GM23248 (cell line): ENCODE results near the gene ABCC1. TPM values are rescaled to one million over a fixed set of nuclear protein-coding genes. Genes with fewer than 3 reads are reported as not detected.

ENCODE experiments used
- DNase-seq: peaks from one replicate; pipeline ENCODE4 v3.0.0-alpha.2; 2015
- H2AFZ ChIP-seq: fragments of 200-600 bp; sonication (generic); 2 replicates; pipeline ENCODE4 v1.6.1; 2016; ENCODE audit warnings: antibody characterized with exemption
- H3F3A ChIP-seq: fragments of 200-600 bp; sonication (generic); 2 replicates; pipeline ENCODE4 v1.6.1; 2016; ENCODE audit warnings: mild to moderate bottlenecking, antibody characterized with exemption, mixed run types; ENCODE audit not compliant: insufficient read depth
- H3K27ac ChIP-seq: fragments of 200-600 bp; sonication (generic); 2 replicates; pipeline ENCODE4 v1.5.1; 2016; ENCODE audit warnings: mild to moderate bottlenecking
- H3K27me3 ChIP-seq: fragments of 200-600 bp; sonication (generic); replicated peaks from 2 replicates; pipeline ENCODE4 v1.6.1; 2016; ENCODE audit warnings: mild to moderate bottlenecking; ENCODE audit not compliant: insufficient read depth
- H3K36me3 ChIP-seq: fragments of 200-600 bp; sonication (generic); 2 replicates; pipeline ENCODE4 v1.6.1; 2016; ENCODE audit warnings: low read depth, mild to moderate bottlenecking
- H3K4me1 ChIP-seq: fragments of 200-600 bp; sonication (generic); 2 replicates; pipeline ENCODE4 v1.6.1; 2016; ENCODE audit warnings: mild to moderate bottlenecking; ENCODE audit not compliant: insufficient read depth
- H3K4me2 ChIP-seq: fragments of 200-600 bp; sonication (generic); one replicate; pipeline ENCODE4 v1.6.1; 2016; ENCODE audit warnings: mild to moderate bottlenecking; ENCODE audit not compliant: unreplicated experiment
- H3K4me3 ChIP-seq: fragments of 200-600 bp; sonication (generic); 2 replicates; pipeline ENCODE4 v1.5.1; 2016; ENCODE audit warnings: mild to moderate bottlenecking
- H3K79me2 ChIP-seq: fragments of 200-600 bp; sonication (generic); 2 replicates; pipeline ENCODE4 v1.6.1; 2016; ENCODE audit warnings: mild to moderate bottlenecking; ENCODE audit not compliant: insufficient read depth
- H3K9ac ChIP-seq: fragments of 200-600 bp; sonication (generic); 2 replicates; pipeline ENCODE4 v1.6.1; 2016; ENCODE audit warnings: mild to moderate bottlenecking
- H3K9me2 ChIP-seq: fragments of 200-600 bp; sonication (generic); 2 replicates; pipeline ENCODE4 v1.6.1; 2016; ENCODE audit warnings: mixed run types, mild to moderate bottlenecking, moderate library complexity; ENCODE audit not compliant: insufficient read depth
- H3K9me3 ChIP-seq: fragments of 200-600 bp; sonication (generic); one replicate; pipeline ENCODE4 v1.6.1; 2017; ENCODE audit warnings: low read depth
- H4K20me1 ChIP-seq: fragments of 200-600 bp; sonication (generic); 2 replicates; pipeline ENCODE4 v1.6.0; 2016; ENCODE audit not compliant: insufficient read depth
- EZH2 ChIP-seq: fragments of 200-600 bp; sonication (generic); IDR thresholded peaks from 2 replicates; pipeline ENCODE4 v1.6.1; 2018; ENCODE audit warnings: antibody characterized with exemption, mild to moderate bottlenecking; ENCODE audit not compliant: insufficient read depth, poor library complexity, severe bottlenecking
- EZH2phosphoT487 ChIP-seq: fragments of 200-600 bp; sonication (generic); IDR thresholded peaks from 2 replicates; pipeline ENCODE4 v1.6.1; 2018; ENCODE audit warnings: antibody characterized with exemption, moderate library complexity, mild to moderate bottlenecking, low read depth; ENCODE audit not compliant: insufficient read depth
- WGBS, 2 experiments: methylation state at CpG; one replicate each; pipeline ENCODE4 v1.1.6; 2015 to 2017; ENCODE audit warnings: low lambda C conversion rate in 2 of 2, low coverage in 1 of 2; ENCODE audit errors: missing lambda C conversion rate in 2 of 2; 5-methylcytosine and 5-hydroxymethylcytosine counted together
- in situ Hi-C: fragments of 300-500 bp; cut with MboI; formaldehyde crosslinking; loops from 2 replicates; pipeline ENCODE4 v1.15.0; 2020
- polyA plus RNA-seq: library from polyadenylated mRNA; unstranded; fragments of >200 nt; fragmentation: Nextera tagmentation; extraction: Ambion mirVana; gene quantifications from 2 replicates; pipeline ENCODE4 v1.2.1, GENCODE V29; 2016
- total RNA-seq: library from RNA; depleted of rRNA; stranded (reverse); fragments of >200 nt; shearing (Covaris generic); gene quantifications from 2 replicates; pipeline ENCODE4 v1.2.3, GENCODE V29; 2014; rRNA removed

Gene ABCC1
- 25.5 and 28.6 TPM in 2 replicates for total RNA-seq
- 16.2 and 16.5 TPM in 2 replicates for polyA plus RNA-seq

GRCh38 chr16:15949210-15950160, at the start of gene ABCC1:
Gene ABCC1, plus strand, starts transcription at chr16:15949616. Its CDS starts 136 bp downstream, at chr16:15949752.
- in situ Hi-C loops, result no loop called here

GRCh38 chr16:15900357-15900756, 49.1 kb upstream of the ABCC1 start:
- Histone ChIP-seq H3K4me3 (no peak overlapping the region), H3K27me3 (no peaks in the 10 kb centered on the region), H3K9me2 (no peaks in the 10 kb centered on the region), H3K4me1 (peaks cover 23% of the 10 kb centered on the region), H3K4me2 (no peak overlapping the region), H2AFZ (no peak overlapping the region), H3F3A (peaks cover 13% of the 10 kb centered on the region), H3K36me3 (no peaks in the 10 kb centered on the region), H4K20me1 (no peaks in the 10 kb centered on the region), H3K9ac (no peak overlapping the region), H3K27ac (no peak overlapping the region), H3K9me3 (no peaks in the 10 kb centered on the region), H3K79me2 (no peaks in the 10 kb centered on the region)
- 97% methylated on average over 3 of the region's 3 CpGs for WGBS, 2 experiments
- in situ Hi-C loops, result no loop called here
- DNase-seq, result no peak
- TF ChIP-seq EZH2phosphoT487, result no peak
- TF ChIP-seq EZH2, result no peak

More at GRCh38 chr16:15949210-15950160, at the start of gene ABCC1:
- H3K9me3 ChIP-seq, result no peaks in the 10 kb centered on the region
- peak within 1 kb of the TSS; percentile 94 for H3K4me2 ChIP-seq
- H3K9ac ChIP-seq, result peak within 1 kb of the TSS; percentile 99
- H3K9me2 ChIP-seq, result no peaks in the 10 kb centered on the region
- no peaks in the 10 kb centered on the region for H3K27me3 ChIP-seq
- H3F3A ChIP-seq, result peaks cover 30% of the 10 kb centered on the region
- H4K20me1 ChIP-seq, result no peaks in the 10 kb centered on the region
- peaks cover 34% of the 10 kb centered on the region for H3K4me1 ChIP-seq
- no peaks in the 10 kb centered on the region for H3K36me3 ChIP-seq
- peak within 1 kb of the TSS; percentile 89 for H3K27ac ChIP-seq
- DNase-seq, result peak; percentile 81
- peaks cover 56% of the 10 kb centered on the region for H3K79me2 ChIP-seq
- TF ChIP-seq EZH2phosphoT487 (no peak), EZH2 (no peak)
- peak within 1 kb of the TSS; percentile 88 for H2AFZ ChIP-seq
- H3K4me3 ChIP-seq, result peak within 1 kb of the TSS; percentile 76
- WGBS, 2 experiments, result 3% methylated on average over 30 to 32 of the region's 112 CpGs

- in situ Hi-C loops, result no loop called here
- peaks cover 23% of the 10 kb centered on the region for H3K4me1 ChIP-seq
- TF ChIP-seq EZH2phosphoT487, result no peak
These were observed 48.4 kb upstream of the ABCC1 start for GRCh38 chr16:15900901-15901500.

GRCh38 chr16:15903960-15904359, 45.5 kb upstream of the ABCC1 start:
- H3K4me2 ChIP-seq, result no peak overlapping the region
- no peaks in the 10 kb centered on the region for H3K79me2 ChIP-seq
- H3K4me3 ChIP-seq, result no peak overlapping the region
- peaks cover 13% of the 10 kb centered on the region for H3F3A ChIP-seq
- H4K20me1 ChIP-seq, result no peaks in the 10 kb centered on the region
- no peak for TF ChIP-seq EZH2phosphoT487
- no peak for TF ChIP-seq EZH2
- no peak overlapping the region for H3K9ac ChIP-seq
- no peaks in the 10 kb centered on the region for H3K9me2 ChIP-seq
- in situ Hi-C loops, result no loop called here
- no peak overlapping the region for H3K27ac ChIP-seq
- H3K27me3 ChIP-seq, result no peaks in the 10 kb centered on the region
- peaks cover 11% of the 10 kb centered on the region for H3K4me1 ChIP-seq
- H3K36me3 ChIP-seq, result no peaks in the 10 kb centered on the region
- no peak overlapping the region for H2AFZ ChIP-seq
- DNase-seq, result no peak
- no peaks in the 10 kb centered on the region for H3K9me3 ChIP-seq
- WGBS, 2 experiments, result 88 to 90% methylated on average over 5 of the region's 5 CpGs

More at GRCh38 chr16:15900901-15901500, 48.4 kb upstream of the ABCC1 start:
- Histone ChIP-seq H3K9me2 (no peaks in the 10 kb centered on the region), H2AFZ (no peak overlapping the region), H3K4me3 (no peak overlapping the region), H3K79me2 (no peaks in the 10 kb centered on the region), H3F3A (peaks cover 13% of the 10 kb centered on the region), H3K9ac (no peak overlapping the region), H4K20me1 (no peaks in the 10 kb centered on the region), H3K27ac (no peak overlapping the region), H3K36me3 (no peaks in the 10 kb centered on the region), H3K4me2 (no peak overlapping the region), H3K27me3 (no peaks in the 10 kb centered on the region), H3K9me3 (no peaks in the 10 kb centered on the region)
- no peak for DNase-seq
- WGBS, 2 experiments, result 74 to 77% methylated on average over 6 of the region's 6 CpGs
